Forelimb muscle (tissue), 1 donor: ENCODE measurements around the gene EMC9. TPM values are rescaled to one million over a fixed set of nuclear protein-coding genes. Genes with fewer than 3 reads are reported as not detected.

Source experiments
- DNase-seq: peaks from one replicate; pipeline ENCODE4 v3.0.0-alpha.2; 2013; ENCODE audit warnings: low read depth
- polyA plus RNA-seq: library from polyadenylated mRNA; unstranded; fragments of 120-200 nt; gene quantifications from one replicate; pipeline ENCODE4 v1.2.1, GENCODE V29; 2013; ENCODE audit not compliant: insufficient read length

The EMC9 gene
- polyA plus RNA-seq, 1 donor, result 32.1 TPM

DNA sequence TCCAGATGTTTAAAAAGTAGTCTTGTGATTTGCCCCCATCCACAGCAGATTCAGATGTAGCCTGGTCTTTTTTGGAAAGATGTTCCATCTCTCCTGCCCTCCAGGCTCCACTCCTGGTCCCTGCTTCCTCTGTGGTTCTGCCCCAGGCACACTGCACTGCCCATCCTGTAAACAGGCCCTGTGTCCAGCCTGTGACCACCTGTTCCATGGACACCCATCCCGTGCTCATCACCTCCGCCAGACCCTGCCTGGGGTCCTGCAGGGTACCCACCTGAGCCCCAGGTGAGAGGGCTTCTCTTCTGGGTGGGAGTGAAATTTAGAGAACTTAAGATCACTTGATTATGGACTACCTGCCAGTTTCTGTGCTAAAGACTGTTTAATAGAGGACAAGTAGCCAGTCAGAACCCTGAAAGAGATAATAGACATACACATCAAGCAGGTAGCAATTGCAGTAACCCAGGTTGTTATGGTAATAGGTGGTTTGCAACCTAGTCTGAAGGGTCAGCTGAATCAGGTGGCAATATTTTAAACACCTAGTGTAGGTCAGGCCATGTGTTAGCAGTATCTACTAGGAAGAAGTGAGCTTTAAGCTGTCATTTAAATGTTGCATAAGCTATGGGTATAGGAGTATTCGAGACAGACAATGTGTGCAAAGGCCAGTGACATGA lies 8.0 kb upstream of the EMC9 start:
- no peak for DNase-seq

DNA sequence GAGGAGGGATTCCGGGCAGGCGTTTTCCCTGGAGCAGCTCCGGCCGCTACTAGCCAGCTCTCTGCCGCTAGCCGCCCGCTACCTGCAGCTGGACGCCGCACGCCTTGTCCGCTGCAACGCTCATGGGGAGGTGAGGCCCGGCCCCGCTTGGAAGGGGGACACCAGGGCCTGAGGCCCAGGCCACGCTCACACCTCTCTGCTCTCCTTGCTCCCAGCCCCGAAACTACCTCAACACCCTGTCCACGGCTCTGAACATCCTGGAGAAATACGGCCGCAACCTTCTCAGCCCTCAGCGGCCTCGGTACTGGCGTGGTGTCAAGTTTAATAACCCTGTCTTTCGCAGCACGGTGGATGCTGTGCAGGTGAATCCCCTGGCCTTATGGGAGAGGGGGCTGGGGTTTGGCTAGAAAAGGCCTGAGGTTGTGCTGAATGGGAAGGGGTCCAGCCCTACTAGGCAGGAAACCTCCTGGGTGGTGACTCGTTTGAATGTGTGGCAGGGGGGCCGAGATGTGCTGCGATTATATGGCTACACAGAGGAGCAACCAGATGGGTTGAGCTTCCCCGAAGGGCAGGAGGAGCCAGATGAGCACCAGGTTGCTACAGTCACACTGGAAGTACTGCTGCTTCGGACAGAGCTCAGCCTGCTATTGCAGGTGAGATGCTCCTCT lies 6.5 kb upstream of the EMC9 start:
- DNase-seq, result no peak

DNA sequence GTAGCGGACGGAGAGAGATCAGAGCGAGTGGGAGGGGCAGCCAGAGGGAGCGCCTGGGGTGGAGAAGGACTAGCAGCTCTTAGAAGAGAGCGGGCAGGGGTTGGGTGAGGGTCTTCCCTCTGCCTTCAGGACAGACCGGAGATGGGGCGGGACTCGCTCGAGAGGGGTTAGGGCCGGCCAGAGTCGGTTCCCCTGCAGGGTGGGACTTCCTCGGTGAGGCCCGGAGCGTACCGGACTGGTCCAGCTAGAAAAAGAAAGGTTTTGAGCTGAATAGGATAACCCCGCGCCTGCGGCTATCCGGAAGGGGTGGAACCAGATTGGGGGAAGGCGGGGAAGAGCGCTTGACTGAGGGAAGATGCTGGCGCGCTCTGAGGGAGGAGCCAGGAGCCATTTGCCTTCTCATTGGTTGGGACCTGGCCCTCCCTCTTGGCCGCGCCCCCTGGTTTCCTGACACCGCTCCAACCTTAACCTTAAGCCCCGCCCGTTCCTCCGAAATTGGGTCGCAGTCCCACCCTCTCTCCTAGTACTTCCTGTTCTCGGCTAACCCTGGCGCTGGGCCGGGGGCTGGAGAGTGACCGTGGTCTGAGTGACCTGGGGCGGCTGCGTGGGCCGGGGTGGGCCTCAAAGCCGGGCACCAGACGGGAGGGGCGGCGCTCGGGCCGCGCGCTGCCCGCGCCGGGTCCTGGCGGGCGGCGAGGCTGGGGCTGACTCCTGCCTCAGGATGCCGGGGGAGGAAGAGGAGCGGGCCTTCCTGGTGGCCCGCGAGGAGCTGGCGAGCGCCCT lies 5.8 kb upstream of the EMC9 start, which contains the start of gene RNF31:
Gene RNF31 (plus strand): TSS at position 521 of the 783 bp plus-strand sequence. CDS start 201 bp downstream, at position 722.
- DNase-seq, result peak; percentile 97

DNA sequence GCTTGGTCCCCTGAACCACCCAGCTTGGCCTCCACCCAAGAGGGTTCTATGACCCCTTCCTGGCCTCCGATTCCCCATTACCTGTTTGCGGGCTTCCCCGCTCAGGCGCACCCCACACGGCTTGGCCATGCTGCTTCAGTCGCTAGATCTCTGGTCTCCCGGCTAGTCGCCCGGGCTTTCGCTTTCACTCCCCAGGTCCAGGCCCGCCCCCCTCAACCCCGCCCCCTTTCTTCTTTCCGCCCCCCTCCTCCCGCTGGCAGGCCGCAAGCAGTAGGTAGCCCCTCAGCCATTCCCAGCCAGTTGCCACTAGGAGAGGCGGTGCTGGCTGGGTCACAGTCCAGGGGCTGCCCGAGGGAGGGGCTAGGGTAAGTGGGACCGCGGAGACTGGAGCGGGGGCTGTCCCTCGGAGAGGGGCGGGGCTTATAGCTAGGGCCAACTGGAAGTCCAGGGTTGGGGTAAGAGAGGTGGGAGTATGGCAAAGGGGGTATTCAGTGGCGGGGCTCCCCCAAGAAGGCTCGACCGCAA lies 5.1 kb upstream of the EMC9 start, which contains the start of gene PSME2:
Gene PSME2 (minus strand): TSS at position 158 of the 525 bp plus-strand sequence. CDS start 29 bp downstream, at position 129.
- peak; percentile 74 for DNase-seq

DNA sequence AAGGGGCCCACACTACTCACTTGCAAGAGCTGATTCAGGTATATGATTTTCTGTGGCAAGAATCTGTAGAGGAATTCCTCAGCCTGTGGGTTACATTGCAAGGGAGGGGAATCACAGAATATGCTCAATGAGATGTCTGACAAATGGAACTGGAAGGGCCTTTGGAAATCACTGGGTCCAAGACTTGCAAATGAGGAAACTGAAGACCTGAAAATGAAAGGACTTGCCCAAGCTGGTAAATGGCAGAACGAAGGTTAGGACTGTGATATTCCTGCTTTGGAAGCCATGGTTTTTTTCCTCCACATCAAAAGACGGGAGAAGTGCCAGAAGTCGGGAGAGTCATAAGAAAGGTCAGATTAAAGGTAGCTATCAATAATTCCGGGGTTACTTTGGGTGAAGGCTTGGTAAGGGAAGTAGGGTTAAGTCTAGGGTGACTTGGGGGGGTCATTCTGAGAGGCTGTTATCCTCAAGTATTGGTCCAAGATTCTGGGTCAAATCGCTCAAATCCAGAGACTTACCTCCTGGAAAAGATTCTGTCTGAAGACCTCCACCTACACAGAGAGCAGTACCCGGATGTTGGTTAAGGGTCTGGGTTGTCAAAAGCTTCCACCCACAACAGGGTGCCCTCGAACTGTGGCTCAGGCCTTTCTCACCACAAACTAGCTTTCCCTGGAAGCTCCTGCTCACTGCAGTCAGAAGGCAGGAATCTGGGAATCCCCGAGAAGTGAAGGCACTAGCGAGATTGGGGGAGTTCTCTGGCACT lies 4.5 kb upstream of the EMC9 start:
- DNase-seq, result no peak

DNA sequence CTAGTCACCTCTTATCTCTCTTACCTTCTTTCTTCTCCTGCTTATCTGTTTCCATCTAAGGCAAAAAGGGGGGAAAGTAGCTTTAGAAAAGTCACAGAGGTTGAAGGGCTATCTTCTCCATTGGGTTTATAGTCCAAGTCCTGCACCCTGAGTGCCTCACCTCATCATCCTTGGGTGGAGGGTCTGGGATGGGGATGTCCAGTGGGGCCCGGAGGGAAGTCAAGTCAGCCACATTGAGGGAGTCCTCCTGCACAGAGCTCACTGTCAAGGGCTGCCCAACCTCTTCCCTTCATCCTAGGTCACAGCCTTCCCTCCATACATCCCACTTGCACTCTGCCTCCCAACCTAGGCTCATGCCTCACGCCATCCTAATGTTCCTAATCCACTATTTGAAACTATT lies 3.8 kb upstream of the EMC9 start:
- DNase-seq, result no peak

DNA sequence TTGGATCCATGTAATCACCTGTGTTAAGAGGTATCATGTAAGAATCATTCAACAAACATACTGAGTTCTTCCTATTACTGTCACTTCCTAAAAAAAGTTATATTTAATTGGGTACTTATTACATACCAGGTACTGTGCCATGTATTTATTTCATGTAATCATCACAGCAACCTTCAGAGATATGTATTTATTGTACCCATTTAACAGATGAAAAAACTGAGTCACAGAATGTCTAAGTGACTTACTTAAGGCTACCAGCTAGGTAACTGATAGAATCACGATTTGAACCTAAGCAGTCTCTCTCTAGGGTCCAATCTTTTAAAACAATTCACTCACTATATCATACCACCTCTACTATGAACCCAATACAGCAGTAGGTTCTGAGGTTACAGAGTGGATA lies 3.1 kb upstream of the EMC9 start:
- no peak for DNase-seq

DNA sequence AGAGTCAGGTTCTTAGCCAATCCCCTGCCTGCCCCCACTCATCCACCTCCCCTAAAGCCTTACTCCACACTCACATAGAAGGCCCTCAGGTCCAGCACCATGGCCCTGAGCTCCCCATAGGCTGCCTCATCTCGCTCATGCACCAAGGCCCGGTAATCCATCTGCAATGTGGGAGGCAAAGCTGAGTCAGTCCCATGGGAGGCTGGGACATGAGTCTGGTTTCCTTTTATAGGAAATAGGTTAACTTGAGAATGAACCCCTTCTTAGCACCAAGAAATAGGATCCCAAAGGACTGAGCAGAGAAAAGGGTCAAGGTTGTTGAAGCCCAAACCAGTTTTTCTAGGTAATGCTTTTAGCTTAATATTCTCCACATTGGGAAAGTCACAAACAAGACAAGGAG lies 2.1 kb upstream of the EMC9 start:
- no peak for DNase-seq

DNA sequence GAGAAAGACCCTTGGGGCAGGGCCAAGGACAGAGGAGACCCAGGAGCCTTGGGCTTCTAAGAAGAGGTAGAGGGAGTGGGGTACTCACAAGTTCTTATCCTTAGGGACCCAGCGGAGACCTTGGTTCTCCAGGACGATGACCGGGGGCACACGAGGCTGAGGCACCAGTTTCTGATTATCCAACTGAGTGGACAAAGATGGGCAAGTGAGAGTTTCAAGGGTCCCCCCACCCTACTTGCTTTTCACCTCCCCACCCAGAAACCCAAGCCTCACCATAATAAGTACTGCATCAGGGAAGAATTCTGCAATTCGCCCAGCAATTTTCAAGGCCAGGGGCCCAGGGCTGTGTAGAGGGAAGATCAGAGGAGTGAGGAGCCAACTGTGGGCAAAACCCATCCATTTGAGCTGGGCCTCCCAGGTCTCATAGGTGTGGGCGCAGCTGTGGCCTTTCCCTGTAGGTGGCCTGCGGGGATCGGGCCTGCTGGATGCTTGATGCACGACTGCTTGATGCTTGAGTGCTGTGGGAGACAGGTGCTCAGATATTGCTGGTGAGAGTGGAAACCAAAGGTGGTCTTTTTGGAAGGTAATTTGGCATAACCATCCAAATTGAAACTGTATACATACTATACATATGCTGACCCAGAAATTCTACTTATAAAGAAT lies 2.0 kb downstream of the EMC9 start:
- DNase-seq, result no peak

DNA sequence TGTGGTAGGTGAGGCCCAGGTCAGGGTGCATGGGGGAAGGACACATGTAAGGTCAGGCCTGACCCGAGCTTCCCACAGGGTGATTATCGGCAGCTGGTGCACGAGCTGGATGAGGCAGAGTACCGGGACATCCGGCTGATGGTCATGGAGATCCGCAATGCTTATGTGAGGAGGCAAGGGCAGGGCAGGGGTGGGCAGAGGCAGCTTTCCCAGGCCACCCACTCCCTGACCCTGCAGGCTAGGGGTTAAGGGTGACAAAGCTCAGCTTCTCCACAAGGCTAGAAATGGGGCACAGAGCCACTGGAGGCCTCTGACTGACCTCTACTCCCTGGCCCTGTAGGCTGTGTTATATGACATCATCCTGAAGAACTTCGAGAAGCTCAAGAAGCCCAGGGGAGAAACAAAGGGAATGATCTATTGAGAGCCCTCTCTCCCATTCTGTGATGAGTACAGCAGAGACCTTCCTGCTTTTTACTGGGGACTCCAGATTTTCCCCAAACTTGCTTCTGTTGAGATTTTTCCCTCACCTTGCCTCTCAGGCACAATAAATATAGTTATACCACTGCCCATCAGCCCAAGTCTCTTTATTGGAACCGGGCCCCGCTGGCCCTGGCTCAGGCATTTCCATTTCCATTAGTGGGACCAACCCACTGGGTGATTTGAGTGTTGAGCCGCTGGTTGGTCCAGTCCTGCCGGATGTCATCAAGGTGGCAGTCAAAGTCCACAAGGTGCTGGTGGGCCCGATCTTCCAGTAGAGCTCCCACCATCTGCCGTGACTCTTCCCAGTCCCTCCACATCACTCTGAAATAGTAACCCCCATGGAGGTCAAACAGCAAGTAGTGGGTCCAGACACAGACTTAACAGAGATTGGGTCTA lies 2.8 kb downstream of the EMC9 start:
- DNase-seq, result no peak

DNA sequence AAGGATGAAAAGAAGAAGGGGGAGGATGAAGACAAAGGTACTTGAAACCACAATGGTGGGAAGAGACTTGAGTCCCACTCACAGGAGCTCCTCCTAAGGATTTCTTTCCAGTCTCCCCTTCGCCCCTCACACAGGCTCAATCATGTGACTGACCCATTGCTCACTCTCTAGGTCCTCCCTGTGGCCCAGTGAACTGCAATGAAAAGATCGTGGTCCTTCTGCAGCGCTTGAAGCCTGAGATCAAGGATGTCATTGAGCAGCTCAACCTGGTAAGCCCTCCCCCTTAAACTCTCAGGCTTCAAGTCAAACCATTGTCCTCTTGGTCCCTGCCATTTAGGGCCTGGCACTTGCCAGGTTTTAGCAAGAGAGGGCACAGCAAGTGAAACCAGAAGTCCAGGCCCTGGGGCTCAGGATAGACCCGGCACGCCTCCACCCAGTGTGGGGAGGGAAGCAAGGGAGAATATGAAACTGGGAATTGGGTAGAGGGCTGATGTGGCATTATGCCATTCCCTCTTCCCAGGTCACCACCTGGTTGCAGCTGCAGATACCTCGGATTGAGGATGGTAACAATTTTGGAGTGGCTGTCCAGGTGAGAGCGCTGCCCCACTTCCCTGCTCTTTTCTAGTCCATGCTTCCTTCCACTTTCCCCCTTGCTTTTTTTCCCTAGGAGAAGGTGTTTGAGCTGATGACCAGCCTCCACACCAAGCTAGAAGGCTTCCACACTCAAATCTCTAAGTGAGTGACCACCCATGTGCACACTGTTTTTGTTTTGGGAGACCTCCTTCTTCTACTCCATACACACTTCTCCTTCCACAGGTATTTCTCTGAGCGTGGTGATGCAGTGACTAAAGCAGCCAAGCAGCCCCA lies 3.6 kb downstream of the EMC9 start:
- no peak for DNase-seq

DNA sequence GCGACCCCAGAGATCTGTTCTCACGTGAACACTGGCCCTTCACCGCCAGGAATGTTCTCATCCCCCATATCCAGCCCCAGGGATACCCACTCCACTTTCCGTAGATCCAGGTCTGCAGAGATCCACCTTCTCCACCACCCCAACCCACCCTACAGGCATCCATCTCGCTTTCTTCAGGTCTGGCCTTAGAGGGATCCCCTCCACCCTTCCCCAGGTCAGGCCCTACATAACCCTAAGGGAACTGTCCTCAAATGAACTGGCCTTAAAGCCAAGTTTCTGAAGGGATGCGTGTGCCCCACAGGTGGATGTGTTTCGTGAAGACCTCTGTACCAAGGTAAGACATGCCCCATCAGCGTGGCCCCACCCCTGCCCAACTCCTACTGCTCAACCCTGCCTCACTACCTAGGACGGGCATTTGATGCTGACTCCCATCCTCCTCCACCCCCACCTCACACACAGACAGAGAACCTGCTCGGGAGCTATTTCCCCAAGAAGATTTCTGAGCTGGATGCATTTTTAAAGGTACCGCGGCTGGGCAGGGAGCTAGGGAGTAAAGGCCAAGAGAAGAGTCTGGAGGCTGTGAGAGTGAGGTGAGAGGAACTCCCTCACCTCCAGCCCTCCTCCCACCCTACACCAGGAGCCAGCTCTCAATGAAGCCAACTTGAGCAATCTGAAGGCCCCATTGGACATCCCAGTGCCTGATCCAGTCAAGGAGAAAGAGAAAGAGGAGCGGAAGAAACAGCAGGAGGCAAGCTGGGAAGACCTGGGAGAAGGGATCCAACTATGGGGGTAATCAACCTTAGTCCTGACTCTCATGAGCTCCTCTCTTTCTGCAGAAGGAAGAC lies 4.5 kb downstream of the EMC9 start:
- DNase-seq, result no peak

DNA sequence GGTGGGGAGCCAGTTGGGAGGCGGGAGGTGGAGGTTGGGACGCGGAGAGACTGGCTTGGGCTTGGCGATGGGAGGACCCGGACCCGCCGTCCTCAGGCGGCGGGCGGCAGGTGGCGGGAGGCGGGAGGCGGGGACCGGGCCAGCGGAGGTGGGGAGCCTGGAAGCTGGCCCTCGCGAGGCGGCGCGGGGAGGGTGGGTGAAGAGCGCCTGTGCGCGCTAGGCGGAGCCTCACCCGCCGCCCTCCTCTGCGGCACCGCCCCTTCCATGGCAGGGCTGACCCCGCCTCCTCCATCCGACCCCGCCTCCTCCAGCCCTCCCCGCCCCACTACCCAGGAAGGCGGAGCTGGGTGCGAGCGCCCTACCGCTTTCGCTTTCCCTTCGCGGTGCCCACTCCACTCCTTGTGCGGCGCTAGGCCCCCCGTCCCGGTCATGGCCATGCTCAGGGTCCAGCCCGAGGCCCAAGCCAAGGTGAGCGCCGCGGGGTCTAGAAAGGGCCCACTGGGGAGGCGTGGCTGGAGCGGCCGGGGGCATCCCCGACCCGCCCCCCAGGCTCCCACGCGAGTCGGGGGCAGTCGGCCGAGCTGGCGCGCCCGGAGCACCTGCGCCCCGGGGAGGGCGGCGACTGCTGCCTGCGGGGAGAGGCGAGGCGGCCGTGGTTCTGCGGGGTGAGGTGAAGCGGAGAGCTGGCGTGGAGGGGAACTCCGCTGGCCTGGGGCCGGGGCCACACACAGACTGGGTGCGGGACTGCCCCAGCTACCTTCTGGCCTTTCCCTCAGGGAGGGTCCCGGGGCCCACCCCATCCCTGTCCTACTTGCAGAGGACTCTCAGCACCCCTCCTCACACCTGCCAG lies 5.3 kb downstream of the EMC9 start, which contains the start of gene PSME1:
Gene PSME1 (plus strand): TSS at position 361 of the 850 bp plus-strand sequence. CDS start 69 bp downstream, at position 430.
- DNase-seq, result peak; percentile 43

DNA sequence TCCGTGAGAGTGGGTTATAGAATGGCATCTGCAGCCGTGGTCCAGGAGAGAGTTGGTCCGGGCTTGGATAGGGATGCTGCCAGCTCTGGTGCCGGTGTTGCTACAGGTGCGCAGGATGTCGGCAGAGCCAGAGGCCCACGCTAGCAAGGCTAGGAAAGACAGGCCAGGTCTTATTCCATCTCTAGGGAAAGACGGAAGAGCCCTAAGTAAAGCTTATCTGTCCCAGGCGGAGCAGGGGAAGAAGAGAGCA lies 5.9 kb downstream of the EMC9 start:
- DNase-seq, result no peak

DNA sequence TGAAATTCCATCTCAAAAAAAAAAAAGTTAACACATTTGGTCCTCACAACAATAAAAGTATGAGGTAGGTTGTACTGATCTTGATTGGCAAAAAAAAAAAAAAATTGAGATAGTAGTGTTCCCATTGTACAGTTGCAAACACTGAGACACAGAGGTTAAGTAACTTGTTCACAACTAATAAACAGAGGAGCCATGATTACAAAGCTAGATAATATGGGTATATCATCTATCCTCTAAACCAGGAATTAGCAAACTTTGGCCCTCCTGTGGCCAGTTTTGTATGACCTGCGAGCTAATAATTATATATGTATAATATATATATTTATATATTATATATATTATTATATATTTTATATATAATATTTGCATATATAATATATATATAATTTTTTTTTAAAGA lies 7.7 kb downstream of the EMC9 start:
- DNase-seq, result no peak

DNA sequence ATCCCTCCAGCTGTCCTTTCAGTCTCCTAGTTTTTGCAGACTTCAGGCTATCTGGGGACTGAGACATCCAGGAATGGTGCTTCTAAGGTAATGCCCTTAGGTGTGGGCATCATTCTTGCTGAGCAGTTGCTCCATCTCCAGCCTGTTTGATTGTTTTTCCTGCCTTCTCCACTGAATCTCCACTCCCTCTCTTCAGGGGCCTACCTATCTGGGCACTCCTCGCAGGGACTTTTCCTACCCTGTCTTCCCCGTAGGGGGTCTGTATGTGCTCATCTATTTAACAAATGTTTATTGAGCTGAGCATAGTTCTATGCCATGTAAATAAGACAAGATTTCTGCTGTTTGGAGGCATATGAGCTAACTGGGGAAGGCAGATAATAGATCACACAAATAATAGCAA lies 8.4 kb downstream of the EMC9 start:
- no peak for DNase-seq

DNA sequence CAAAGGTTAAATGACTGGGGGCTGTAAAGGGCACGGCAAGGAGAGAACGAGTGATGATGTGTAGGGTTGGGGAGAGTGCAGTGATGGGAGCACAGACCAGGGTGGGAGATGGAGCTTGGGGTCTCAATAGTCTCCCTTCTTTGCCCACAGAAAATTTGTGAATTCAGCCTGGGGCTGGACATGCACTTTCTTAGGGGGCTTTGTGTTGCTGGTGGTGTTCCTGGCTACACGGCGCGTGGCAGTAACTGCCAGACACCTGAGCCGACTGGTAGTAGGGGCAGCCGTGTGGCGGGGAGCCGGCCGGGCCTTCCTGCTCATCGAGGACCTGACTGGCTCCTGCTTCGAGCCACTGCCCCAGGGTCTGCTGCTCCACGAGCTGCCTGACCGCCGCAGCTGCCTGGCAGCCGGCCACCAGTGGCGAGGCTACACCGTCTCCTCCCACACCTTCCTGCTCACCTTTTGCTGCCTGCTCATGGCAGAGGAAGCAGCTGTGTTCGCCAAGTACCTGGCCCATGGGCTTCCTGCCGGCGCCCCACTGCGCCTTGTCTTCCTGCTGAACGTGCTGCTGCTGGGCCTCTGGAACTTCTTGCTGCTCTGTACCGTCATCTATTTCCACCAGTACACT lies 9.2 kb downstream of the EMC9 start:
- no peak for DNase-seq
